SH-SY5Y (cell line): ENCODE data around the gene STARD7.

ENCODE experiments used
- GATA2 ChIP-seq: IDR thresholded peaks from 2 replicates; pipeline ENCODE4 v1.6.1; 2011; ENCODE audit warnings: mild to moderate bottlenecking, low read depth, low read length
- GATA3 ChIP-seq: IDR thresholded peaks from 2 replicates; pipeline ENCODE4 v1.6.1; 2011; ENCODE audit warnings: low read depth, mild to moderate bottlenecking, low read length, moderate library complexity

- TF ChIP-seq GATA2 (no peak), GATA3 (no peak)
These were observed 72.4 kb downstream of the STARD7 start for GRCh38 chr2:96136129-96136720.
